Measurements from ENCODE around the gene OR4C15. TPM values are rescaled to one million over a fixed set of nuclear protein-coding genes. Genes with fewer than 3 reads are reported as not detected.

The OR4C15 gene
- total RNA-seq: not detected

DNA sequence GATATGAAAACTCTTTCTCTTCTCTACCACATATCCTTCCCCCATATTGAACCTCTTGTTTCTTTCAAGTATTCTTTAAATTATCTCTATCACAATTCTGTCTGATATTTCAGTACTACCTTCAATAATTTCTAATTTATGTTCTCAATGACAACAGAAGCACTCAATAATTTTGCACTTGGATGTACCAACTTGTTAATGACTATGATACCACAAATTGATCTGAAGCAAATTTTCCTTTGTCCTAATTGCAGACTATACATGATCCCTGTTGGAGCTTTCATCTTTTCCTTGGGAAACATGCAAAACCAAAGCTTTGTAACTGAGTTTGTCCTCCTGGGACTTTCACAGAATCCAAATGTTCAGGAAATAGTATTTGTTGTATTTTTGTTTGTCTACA lies at the start of gene OR4C15:
Gene OR4C15, plus strand, starts transcription at position 301 of the 400 bp plus-strand sequence. Its CDS starts 0 bp downstream, at position 301.
- ChIA-PET POLR2A (no interaction called here), CTCF (no interaction called here)
- Mint-ChIP-seq H3K27me3 (no peaks in the 10 kb centered on the region), H3K4me1 (no peaks in the 10 kb centered on the region), H3K9me3 (ENCODE audit: low read depth) (peaks cover 16% of the 10 kb centered on the region), H3K4me3 (no peak within 1 kb of the TSS), H3K36me3 (ENCODE audit: low read depth) (no peaks in the 10 kb centered on the region), H3K27ac (no peak within 1 kb of the TSS)
- intact Hi-C loops (cut with DNase I, micrococcal nuclease): no loop called here
- DNase-seq: no peak
- no peak for ATAC-seq

DNA sequence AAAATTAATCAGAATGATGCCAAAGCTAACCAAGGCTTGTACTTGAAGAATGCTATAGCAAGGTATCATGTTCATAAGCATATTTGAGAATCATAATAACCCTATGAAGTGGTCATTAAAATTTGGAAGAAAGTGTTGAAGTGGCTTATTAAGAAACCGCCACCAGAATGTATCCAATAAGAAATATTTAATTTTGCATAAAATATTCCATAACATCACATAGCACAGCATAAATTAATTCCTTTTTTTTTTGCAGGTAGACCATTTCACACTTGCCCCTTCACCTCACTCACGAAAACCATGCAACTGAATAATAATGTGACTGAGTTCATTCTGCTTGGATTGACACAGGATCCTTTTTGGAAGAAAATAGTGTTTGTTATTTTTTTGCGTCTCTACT lies 17.6 kb downstream of the OR4C15 start, which contains the start of gene OR4C16:
Gene OR4C16, plus strand, starts transcription at position 301 of the 400 bp plus-strand sequence. Its CDS starts 0 bp downstream, at position 301.
- POLR2A ChIA-PET: no interaction called here

DNA sequence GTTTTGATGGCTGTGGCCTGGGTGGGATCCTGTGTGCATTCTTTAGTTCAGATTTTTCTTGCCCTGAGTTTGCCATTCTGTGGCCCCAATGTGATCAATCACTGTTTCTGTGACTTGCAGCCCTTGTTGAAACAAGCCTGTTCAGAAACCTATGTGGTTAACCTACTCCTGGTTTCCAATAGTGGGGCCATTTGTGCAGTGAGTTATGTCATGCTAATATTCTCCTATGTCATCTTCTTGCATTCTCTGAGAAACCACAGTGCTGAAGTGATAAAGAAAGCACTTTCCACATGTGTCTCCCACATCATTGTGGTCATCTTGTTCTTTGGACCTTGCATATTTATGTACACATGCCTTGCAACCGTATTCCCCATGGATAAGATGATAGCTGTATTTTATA lies 18.3 kb downstream of the OR4C15 start:
- Mint-ChIP-seq H3K4me1 (no peaks in the 10 kb centered on the region), H3K27me3 (no peaks in the 10 kb centered on the region), H3K4me3 (no peak overlapping the region), H3K9me3 (ENCODE audit: low read depth) (peaks cover 24% of the 10 kb centered on the region), H3K27ac (no peak overlapping the region), H3K36me3 (ENCODE audit: low read depth) (no peaks in the 10 kb centered on the region)
- ChIA-PET POLR2A (no interaction called here), CTCF (no interaction called here)
- intact Hi-C loops (cut with DNase I, micrococcal nuclease): no loop called here
- DNase-seq (no peak), ATAC-seq (no peak)

More for the DNA sequence above, 17.6 kb downstream of the OR4C15 start, which contains the start of gene OR4C16:
- intact Hi-C loops (cut with DNase I, micrococcal nuclease): no loop called here
- ATAC-seq (no peak), DNase-seq (no peak)
- no peaks in the 10 kb centered on the region for H3K4me1 Mint-ChIP-seq
- no peaks in the 10 kb centered on the region for H3K36me3 Mint-ChIP-seq (ENCODE audit: low read depth)
- CTCF ChIA-PET: no interaction called here
- H3K27ac Mint-ChIP-seq: no peak within 1 kb of the TSS
- H3K9me3 Mint-ChIP-seq (ENCODE audit: low read depth): peaks cover 22% of the 10 kb centered on the region
- H3K4me3 Mint-ChIP-seq: no peak within 1 kb of the TSS
- H3K27me3 Mint-ChIP-seq: no peaks in the 10 kb centered on the region

Other genes starting within 250 kb of the OR4C15 start
- gene OR4A16, start 211.3 kb upstream of the OR4C15 start, total RNA-seq: not detected
- gene OR4A15, start 186.5 kb upstream of the OR4C15 start, total RNA-seq: not detected
- not detected for gene OR4C16, start 17.7 kb downstream of the OR4C15 start, total RNA-seq
- gene OR4C11, start 53.2 kb downstream of the OR4C15 start, total RNA-seq: not detected
- gene OR4P4, start 80.6 kb downstream of the OR4C15 start, total RNA-seq: not detected
- not detected for gene OR4S2, start 93.9 kb downstream of the OR4C15 start, total RNA-seq
- not detected for gene OR4C6, start 107.7 kb downstream of the OR4C15 start, total RNA-seq
- gene OR5D13, start 219.0 kb downstream of the OR4C15 start, total RNA-seq: not detected
- gene OR5D14, start 241.1 kb downstream of the OR4C15 start, total RNA-seq: not detected

Measured in activated CD4-positive, alpha-beta T cell treated with anti-CD3 and anti-CD28 coated beads for 36 hours (primary cell).